Uterus (tissue), 2 donors: Measurements from ENCODE around the gene CINP.

ENCODE experiments used
- POLR2A ChIP-seq, 2 donors: fragments of 450-650 bp; IDR thresholded peaks; one replicate each; pipeline ENCODE4 v1.6.1; 2016; ENCODE audit warnings: antibody characterized with exemption in 2 of 2, mild to moderate bottlenecking in 1 of 2, moderate library complexity in 1 of 2
- TF ChIP-seq, protein P1 (sequence below), 4 experiments: fragments of 200-600 bp in 2 of 4; fragments of 450-650 bp in 2 of 4; sonication (generic) in 2 of 4; IDR thresholded peaks; one replicate each; pipeline ENCODE4 v1.5.1; 2016 to 2019; ENCODE audit warnings: antibody characterized with exemption in 4 of 4, mild to moderate bottlenecking in 2 of 4, moderate library complexity in 1 of 4

DNA sequence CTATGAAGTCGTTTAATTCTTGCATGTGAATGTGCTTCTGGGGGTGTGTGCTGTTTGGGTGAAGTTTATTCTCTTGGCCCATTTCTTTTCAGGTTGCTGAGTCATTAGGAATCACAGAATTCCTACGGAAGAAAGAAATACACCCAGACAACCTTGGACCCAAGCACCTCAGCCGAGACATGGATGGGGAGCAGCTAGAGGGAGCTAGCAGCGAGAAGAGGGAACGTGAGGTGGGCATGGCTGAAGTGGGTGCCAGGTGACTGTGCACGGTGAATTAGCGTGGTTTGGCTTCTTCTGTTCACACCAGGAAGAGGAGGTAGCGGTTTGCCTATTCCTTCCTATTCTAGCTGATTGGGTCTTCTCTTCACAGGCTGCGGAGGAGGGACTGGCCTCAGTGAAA is 24.0 kb downstream of the CINP start:
- TF ChIP-seq, protein P1, sequence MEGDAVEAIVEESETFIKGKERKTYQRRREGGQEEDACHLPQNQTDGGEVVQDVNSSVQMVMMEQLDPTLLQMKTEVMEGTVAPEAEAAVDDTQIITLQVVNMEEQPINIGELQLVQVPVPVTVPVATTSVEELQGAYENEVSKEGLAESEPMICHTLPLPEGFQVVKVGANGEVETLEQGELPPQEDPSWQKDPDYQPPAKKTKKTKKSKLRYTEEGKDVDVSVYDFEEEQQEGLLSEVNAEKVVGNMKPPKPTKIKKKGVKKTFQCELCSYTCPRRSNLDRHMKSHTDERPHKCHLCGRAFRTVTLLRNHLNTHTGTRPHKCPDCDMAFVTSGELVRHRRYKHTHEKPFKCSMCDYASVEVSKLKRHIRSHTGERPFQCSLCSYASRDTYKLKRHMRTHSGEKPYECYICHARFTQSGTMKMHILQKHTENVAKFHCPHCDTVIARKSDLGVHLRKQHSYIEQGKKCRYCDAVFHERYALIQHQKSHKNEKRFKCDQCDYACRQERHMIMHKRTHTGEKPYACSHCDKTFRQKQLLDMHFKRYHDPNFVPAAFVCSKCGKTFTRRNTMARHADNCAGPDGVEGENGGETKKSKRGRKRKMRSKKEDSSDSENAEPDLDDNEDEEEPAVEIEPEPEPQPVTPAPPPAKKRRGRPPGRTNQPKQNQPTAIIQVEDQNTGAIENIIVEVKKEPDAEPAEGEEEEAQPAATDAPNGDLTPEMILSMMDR (IDR thresholded peaks at IDR 0.05) = no peak
- TF ChIP-seq POLR2A (IDR thresholded peaks at IDR 0.05) = no peak
